ENCODE results near the gene HDAC4. TPM values are rescaled to one million over a fixed set of nuclear protein-coding genes. Genes with fewer than 3 reads are reported as not detected.

The HDAC4 gene
- total RNA-seq, 1 donor from 2014 or later: 65.7 TPM

GRCh38 chr2:239256350-239256743 lies 144.5 kb downstream of the HDAC4 start:
- no peaks in the 10 kb centered on the region for H3K36me3 ChIP-seq
- DNase-seq (ENCODE audit: low spot score in 2 of 2): peak in 1 of 2 donors; percentile 13
- peaks cover 7 to 8% of the 10 kb centered on the region in 2 donors for H3K4me1 ChIP-seq
- no peak overlapping the region for H3K4me3 ChIP-seq
- no peak overlapping the region for H3K27ac ChIP-seq
- H3K9me3 ChIP-seq: peaks cover 7 to 10% of the 10 kb centered on the region in 2 donors
- intact Hi-C loops (cut with DNase I): no loop called here
- no peaks in the 10 kb centered on the region for H3K27me3 ChIP-seq
- TF ChIP-seq CTCF (IDR thresholded peaks at IDR 0.05): no peak

GRCh38 chr2:239255628-239256349 lies 145.0 kb downstream of the HDAC4 start:
- TF ChIP-seq CTCF (IDR thresholded peaks at IDR 0.05): no peak
- H3K27ac ChIP-seq: no peak overlapping the region
- H3K4me3 ChIP-seq: no peak overlapping the region
- no peaks in the 10 kb centered on the region for H3K36me3 ChIP-seq
- no peaks in the 10 kb centered on the region for H3K27me3 ChIP-seq
- intact Hi-C loops (cut with DNase I): no loop called here
- peaks cover 7 to 10% of the 10 kb centered on the region in 2 donors for H3K9me3 ChIP-seq
- DNase-seq (ENCODE audit: low spot score in 2 of 2): no peak
- peaks cover 7 to 8% of the 10 kb centered on the region in 2 donors for H3K4me1 ChIP-seq

GRCh38 chr2:239255218-239255617 lies 145.6 kb downstream of the HDAC4 start:
- no peak overlapping the region for H3K4me3 ChIP-seq
- H3K4me1 ChIP-seq: peaks cover 7 to 8% of the 10 kb centered on the region in 2 donors
- peaks cover 7 to 10% of the 10 kb centered on the region in 2 donors for H3K9me3 ChIP-seq
- no peak overlapping the region for H3K27ac ChIP-seq
- DNase-seq (ENCODE audit: low spot score in 2 of 2): no peak
- intact Hi-C loops (cut with DNase I): no loop called here
- no peaks in the 10 kb centered on the region for H3K36me3 ChIP-seq
- H3K27me3 ChIP-seq: no peaks in the 10 kb centered on the region
- TF ChIP-seq CTCF (IDR thresholded peaks at IDR 0.05): no peak

GRCh38 chr2:239253701-239254436 lies 147.0 kb downstream of the HDAC4 start:
- no peak for TF ChIP-seq CTCF (IDR thresholded peaks at IDR 0.05)
- Histone ChIP-seq H3K27ac (peak overlapping the region in 1 of 2 donors; percentile 22), H3K9me3 (peaks cover 7 to 10% of the 10 kb centered on the region in 2 donors), H3K4me1 (peaks cover 7 to 8% of the 10 kb centered on the region in 2 donors), H3K27me3 (no peaks in the 10 kb centered on the region), H3K36me3 (no peaks in the 10 kb centered on the region), H3K4me3 (no peak overlapping the region)
- peak in 1 of 2 donors; percentile 56 for DNase-seq (ENCODE audit: low spot score in 2 of 2)
- intact Hi-C loops (cut with DNase I): loop anchor here (2.0 kb wide), 1 partner anchor 27 kb away; no protein-coding TSS in a partner anchor

GRCh38 chr2:239253264-239253663 lies 147.6 kb downstream of the HDAC4 start:
- no peak for DNase-seq (ENCODE audit: low spot score in 2 of 2)
- Histone ChIP-seq H3K4me1 (peaks cover 7 to 8% of the 10 kb centered on the region in 2 donors), H3K4me3 (peak overlapping the region in 1 of 2 donors; percentile 36), H3K27me3 (no peaks in the 10 kb centered on the region), H3K9me3 (peaks cover 7 to 8% of the 10 kb centered on the region in 2 donors), H3K36me3 (no peaks in the 10 kb centered on the region), H3K27ac (peak overlapping the region in 1 of 2 donors; percentile 22)
- intact Hi-C loops (cut with DNase I): loop anchor here (2.0 kb wide), 1 partner anchor 26 kb away; no protein-coding TSS in a partner anchor
- no peak for TF ChIP-seq CTCF (IDR thresholded peaks at IDR 0.05)
